ENCODE data around the gene KRTAP9-1.
"Not testable (repeated sequence)": the region's sequence is repeated elsewhere in the genome, so short reads cannot be mapped to it uniquely, and the experiment has no call there.

Gene KRTAP9-1, protein sequence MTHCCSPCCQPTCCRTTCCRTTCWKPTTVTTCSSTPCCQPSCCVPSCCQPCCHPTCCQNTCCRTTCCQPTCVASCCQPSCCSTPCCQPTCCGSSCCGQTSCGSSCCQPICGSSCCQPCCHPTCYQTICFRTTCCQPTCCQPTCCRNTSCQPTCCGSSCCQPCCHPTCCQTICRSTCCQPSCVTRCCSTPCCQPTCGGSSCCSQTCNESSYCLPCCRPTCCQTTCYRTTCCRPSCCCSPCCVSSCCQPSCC

GRCh38 chr17:41189837-41190318, at the start of gene KRTAP9-1:
Gene KRTAP9-1 (plus strand): TSS chr17:41189887. CDS start chr17:41189887, 0 bp downstream.
- not testable (repeated sequence) for DNase-seq

DNA sequence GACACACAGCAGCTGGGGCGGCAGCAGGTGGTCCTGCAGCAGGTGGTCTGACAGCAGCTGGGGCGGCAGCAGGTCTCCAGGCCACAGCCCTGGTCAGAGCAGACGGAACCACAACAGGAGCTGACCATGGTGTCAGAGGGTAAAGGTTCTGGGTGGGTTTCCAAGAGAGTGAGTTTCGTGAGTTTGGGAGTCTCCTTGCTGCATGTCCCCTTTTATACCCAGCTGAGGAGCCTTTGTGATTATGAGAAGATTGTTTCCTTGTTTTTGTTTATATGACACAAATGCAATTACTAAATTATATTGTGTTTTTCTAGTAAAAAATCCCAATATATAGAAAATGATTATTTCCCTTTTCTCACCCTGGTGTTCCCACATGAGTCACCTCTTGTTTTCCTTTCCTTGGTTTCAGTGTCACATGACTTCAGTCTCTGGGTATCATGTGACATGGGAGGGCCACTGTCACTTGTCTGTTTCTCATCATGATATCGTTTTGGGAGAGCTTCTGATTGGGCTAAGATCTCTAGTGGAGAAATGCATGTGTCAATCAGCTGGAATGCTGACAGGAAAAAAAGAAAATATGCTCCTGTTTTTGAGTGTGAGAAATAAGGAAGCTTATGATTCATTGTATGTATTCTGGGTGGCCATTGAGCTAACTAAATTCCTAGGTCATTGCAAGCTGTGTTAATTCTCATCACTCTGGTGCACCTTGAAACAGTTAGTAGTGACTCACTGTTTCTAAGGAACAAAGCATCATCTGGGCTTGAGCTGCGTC, 49.1 kb upstream of the KRTAP9-1 start, which contains the start of gene KRTAP4-6:
KRTAP4-6 (minus strand) TSS at position 185 of the 772 bp plus-strand sequence; CDS start at position 128, 57 bp downstream.
- DNase-seq, result no peak

DNA sequence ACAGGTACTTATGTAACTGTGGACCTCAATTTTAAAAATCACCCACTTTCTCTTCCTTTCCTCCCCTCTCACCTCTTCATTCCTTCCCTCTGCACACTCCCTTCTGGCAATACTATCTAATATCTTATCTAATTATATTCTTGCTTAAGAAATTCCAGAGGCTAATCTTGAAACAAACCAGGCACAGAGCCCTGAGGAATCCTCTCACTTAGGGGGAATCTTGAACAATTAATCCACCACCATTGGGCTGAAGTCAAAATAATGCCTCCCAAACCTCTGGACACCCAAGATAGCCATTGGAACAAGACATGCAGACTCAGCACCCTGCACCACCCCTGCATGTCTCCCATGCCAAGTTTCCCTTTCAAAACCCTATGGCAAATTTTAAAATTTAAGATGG, 48.3 kb upstream of the KRTAP9-1 start:
- DNase-seq, result no peak

DNA sequence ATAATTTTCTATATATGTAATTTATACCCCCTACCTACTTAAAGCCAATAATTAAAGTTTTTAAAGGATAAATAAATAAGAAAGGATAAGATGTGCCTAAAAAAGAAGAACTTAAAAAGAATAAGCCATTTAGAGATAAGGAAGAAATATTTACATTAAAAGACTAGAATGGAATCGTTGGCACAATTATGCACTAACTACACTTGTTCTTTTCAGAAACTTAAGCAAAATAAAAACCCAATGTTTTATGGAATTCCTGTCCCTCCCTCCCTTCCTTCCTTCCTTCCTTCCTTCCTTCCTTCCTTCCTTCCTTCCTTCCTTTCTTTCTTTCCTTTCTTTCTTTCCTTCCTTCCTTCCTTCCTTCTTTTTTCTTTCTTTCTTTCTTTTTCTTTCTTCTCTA, 44.8 kb upstream of the KRTAP9-1 start:
- no peak for DNase-seq

- DNase-seq, result no peak
These were observed 44.4 kb upstream of the KRTAP9-1 start for GRCh38 chr17:41145261-41145660.

- no peak for DNase-seq
These were observed 42.0 kb upstream of the KRTAP9-1 start for GRCh38 chr17:41147531-41148204.

- DNase-seq, result not testable (repeated sequence)
These were observed 40.6 kb upstream of the KRTAP9-1 start for GRCh38 chr17:41148971-41149651.

- DNase-seq, result no peak
These were observed 40.1 kb upstream of the KRTAP9-1 start, which contains the start of gene KRTAP4-5 for GRCh38 chr17:41149652-41149985. Gene KRTAP4-5 (minus strand): TSS chr17:41149825. CDS start chr17:41149767, 58 bp downstream.

GRCh38 chr17:41150026-41150425, 39.7 kb upstream of the KRTAP9-1 start:
- no peak for DNase-seq

DNA sequence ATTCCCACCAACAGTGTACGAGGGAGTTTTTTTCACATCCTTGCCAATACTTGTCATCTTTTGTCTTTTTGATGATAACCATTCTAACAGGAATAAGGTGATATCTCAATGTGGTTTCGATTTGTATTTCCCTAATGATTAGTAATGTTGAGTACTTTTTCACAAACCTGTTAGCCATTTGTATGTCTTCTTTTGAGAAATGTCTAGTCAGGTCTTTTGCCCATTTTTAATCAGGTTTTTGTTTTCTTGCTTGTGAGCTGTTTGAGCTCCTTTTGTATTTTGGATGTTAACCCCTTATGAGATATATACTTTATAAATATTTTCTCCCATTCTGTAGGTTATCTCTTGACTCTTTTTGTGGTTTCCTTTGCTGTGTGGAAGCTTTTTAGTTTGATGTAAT, 38.2 kb upstream of the KRTAP9-1 start:
- DNase-seq, result no peak

DNA sequence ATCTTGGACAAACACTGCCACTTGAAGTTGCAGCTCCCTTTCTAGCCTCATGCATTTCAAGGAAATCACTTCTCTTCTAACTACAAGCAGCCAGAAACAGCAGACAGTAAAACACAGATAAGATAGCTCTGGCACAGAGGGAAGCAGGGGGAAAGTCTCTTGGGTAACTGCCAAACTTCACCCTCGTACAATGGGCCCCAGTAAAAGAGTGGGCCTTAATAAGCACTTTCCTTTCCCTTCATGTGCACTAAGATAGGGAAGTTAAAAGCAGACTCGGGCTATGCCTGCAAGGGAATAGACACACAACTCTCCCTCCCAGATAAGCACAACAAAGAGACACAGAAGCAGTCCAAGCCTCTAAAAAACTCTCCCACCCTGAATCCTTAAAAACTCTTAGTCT, 35.8 kb upstream of the KRTAP9-1 start:
- no peak for DNase-seq

- DNase-seq, result not testable (repeated sequence)
These were observed 29.5 kb upstream of the KRTAP9-1 start for GRCh38 chr17:41160190-41160589.

DNA sequence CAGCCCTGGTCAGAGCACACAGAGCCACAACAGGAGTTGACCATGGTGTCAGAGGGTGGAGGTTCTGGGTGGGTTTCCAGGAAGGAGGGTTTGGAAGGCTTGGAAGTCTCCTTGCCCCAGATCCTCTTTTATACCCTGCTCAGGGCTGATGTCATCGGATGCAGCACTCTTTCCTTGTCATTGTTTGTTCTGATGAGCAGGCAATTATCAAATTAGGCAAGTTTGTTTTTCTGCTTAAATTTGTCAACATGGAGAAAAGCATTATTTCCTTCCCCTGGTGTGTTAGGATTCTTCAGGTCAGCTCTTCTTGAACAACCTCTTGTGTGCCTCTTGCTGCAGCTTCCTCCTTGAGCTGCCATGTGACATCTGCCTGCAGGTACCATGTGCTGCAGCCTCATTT, 29.0 kb upstream of the KRTAP9-1 start, which contains the start of gene KRTAP4-4:
KRTAP4-4 (minus strand) TSS at position 101 of the 400 bp plus-strand sequence; CDS start at position 44, 57 bp downstream.
- DNase-seq, result no peak

DNA sequence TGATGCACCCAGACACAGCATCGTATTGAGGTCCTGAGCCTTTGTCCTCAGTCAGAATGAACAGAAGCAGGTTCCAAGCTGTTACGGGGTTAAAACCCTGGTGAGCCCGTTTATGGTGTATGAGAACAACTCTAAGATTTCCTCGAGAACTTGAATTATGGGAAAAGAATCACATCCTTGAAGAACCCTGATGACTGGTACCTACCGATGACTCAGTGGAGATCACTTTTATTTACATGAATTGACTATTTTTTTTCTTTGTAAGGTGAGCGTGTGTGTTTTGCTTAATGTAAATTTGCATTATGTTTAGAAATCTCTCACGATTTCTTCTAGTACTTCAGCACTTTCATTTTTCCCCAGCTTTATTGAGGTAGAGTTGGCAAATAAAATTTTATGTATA, 25.9 kb upstream of the KRTAP9-1 start:
- DNase-seq, result no peak

GRCh38 chr17:41167561-41167960, 22.1 kb upstream of the KRTAP9-1 start:
- DNase-seq, result no peak

GRCh38 chr17:41168121-41168520, 21.6 kb upstream of the KRTAP9-1 start, which contains the start of gene KRTAP4-3:
Gene KRTAP4-3 (minus strand): TSS chr17:41168221. CDS start chr17:41168172, 49 bp downstream.
- DNase-seq, result no peak

DNA sequence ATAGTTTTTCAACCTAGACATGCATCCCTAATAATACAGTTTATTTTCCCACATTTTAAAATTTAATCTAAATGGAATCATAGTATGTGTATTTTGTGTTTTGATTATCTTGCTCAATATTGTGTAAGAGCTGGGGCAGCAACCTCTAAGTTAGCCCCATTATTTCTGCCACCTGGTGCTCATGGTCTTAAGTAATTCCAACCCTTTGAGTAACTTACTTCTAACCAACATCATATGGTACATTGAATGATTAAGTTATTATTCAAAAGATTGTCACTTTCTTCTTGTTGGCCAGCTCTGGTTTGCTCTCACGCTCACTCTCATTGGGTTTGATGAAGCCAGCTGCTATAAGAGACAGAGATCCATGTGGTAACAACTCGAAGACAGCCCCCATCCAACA, 17.8 kb upstream of the KRTAP9-1 start:
- no peak for DNase-seq

- no peak for DNase-seq
These were observed 12.8 kb upstream of the KRTAP9-1 start for GRCh38 chr17:41176744-41177387.

GRCh38 chr17:41177727-41178271, 11.9 kb upstream of the KRTAP9-1 start, which contains the start of gene KRTAP4-2:
Gene KRTAP4-2 (minus strand): TSS chr17:41178221. CDS start chr17:41178164, 57 bp downstream.
- DNase-seq, result no peak

GRCh38 chr17:41178341-41178740, 11.3 kb upstream of the KRTAP9-1 start:
- no peak for DNase-seq

- DNase-seq, result no peak
These were observed 10.7 kb upstream of the KRTAP9-1 start for GRCh38 chr17:41178843-41179616.

Measured in NCI-H2171 (cell line).